Measurements from ENCODE around the gene PGLYRP4.
"Not testable (repeated sequence)": the region's sequence is repeated elsewhere in the genome, so short reads cannot be mapped to it uniquely, and the experiment has no call there.

The PGLYRP4 gene

GRCh38 chr1:153337980-153338853 lies 10.4 kb downstream of the PGLYRP4 start:
- DNase-seq (ENCODE audit: low read depth): no peak

GRCh38 chr1:153336650-153337049 lies 12.0 kb downstream of the PGLYRP4 start:
- no peak for DNase-seq (ENCODE audit: low read depth)

DNA sequence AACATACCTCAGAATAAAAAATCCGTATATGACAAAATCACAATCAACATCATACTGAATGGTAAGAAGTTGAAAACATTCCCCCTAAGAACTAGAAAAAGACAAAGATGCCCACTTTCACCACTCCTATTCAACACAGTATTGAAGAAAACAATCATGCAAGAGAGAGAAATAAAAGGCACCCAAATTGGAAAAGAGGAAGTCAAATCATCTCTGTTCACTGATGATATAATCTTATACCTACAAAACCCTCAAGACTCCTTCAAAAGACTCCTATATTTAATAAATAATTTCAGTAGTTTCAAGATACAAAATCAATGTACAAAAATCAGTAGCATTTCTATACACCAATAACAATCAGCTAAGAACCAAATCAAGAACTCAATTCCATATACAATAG lies 14.7 kb downstream of the PGLYRP4 start:
- DNase-seq (ENCODE audit: low read depth): no peak

- no peak for DNase-seq (ENCODE audit: low read depth)
Observed at GRCh38 chr1:153324912-153325311, 23.7 kb downstream of the PGLYRP4 start.

- no peak for DNase-seq (ENCODE audit: low read depth)
Observed at GRCh38 chr1:153322568-153322967, 26.1 kb downstream of the PGLYRP4 start.

GRCh38 chr1:153318145-153318544 lies 30.5 kb downstream of the PGLYRP4 start:
- DNase-seq (ENCODE audit: low read depth): not testable (repeated sequence)

GRCh38 chr1:153316013-153316412 lies 32.6 kb downstream of the PGLYRP4 start:
- not testable (repeated sequence) for DNase-seq (ENCODE audit: low read depth)

GRCh38 chr1:153314388-153314787 lies 34.3 kb downstream of the PGLYRP4 start:
- not testable (repeated sequence) for DNase-seq (ENCODE audit: low read depth)

- DNase-seq (ENCODE audit: low read depth): no peak
Observed at GRCh38 chr1:153313288-153313687, 35.4 kb downstream of the PGLYRP4 start.

DNA sequence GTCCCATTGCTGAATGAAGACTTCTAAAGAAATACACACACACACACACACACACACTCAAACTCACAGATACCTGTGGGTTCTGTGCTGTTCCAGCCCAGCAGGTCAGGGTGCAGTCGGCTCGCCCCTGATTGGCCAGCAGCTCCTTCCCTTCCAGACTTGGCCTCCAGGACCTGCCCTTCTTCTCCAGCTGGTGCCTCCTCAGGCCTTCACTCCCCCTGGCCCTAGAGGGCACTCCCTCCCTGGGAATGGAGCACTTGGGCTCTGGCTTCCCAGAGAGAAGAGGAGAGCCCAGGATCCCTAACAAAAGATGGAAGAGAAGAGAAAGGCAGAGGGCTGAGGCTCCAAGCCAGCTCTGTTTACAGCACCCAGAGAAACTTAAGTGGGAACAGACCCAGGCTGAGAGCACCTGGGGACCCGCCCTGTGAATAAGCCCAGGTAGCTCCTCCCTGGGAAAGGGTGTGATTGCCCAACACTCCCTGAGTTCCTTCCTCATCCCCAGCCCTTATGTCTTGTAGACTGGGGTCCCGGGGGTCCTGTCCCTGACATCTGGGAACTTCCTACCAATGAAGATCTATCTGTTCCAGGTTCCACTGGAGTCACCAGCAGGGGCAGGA lies 36.0 kb downstream of the PGLYRP4 start, which contains the start of gene PGLYRP3:
Gene PGLYRP3 (minus strand): TSS at position 383 of the 617 bp plus-strand sequence. CDS start 2,287 bp downstream, outside the sequence.
- no peak for DNase-seq (ENCODE audit: low read depth)

DNA sequence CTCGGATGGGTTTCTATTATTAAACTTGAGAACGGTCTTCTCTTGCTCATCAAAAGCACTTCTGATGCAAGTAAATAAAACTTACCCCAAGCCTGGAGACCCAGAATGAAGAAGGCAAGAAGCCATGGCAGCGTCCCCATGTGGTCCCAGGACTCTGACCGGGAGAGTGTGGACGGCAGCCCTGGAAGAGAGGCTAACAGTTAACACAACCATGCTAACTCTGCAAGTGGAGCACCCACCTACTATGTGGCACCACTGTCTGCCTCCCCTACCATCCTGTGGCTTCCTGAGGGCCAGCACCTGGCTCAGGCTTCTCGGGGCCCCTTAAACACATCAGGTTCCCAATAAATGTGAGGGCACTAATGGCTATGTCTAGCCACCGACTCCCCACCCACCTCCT lies 38.1 kb downstream of the PGLYRP4 start:
- no peak for DNase-seq (ENCODE audit: low read depth)

DNA sequence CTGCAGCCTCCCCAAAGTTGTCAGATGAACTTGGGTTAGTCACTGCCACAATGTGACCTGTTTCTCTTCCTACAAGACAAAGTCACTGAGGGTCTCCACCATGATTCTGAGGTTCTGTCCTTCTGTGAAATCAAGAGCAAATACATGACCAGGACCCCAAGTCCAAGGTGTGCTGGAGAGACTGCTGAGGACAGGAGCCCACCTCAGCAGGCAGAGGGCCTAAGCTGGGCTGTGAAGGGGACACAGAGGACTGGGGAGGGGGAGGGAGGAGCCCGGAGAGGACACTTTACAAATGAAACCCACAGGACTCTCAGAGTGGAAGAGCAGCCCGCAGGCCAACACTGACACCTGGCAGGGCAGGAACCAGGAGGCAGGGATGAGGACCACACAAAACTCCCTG lies 39.2 kb downstream of the PGLYRP4 start:
- no peak for DNase-seq (ENCODE audit: low read depth)

GRCh38 chr1:153308540-153308939 lies 40.1 kb downstream of the PGLYRP4 start:
- no peak for DNase-seq (ENCODE audit: low read depth)

GRCh38 chr1:153307221-153307600 lies 41.4 kb downstream of the PGLYRP4 start:
- no peak for DNase-seq (ENCODE audit: low read depth)

GRCh38 chr1:153306303-153307220 lies 42.1 kb downstream of the PGLYRP4 start:
- DNase-seq (ENCODE audit: low read depth): no peak

GRCh38 chr1:153305682-153306081 lies 43.0 kb downstream of the PGLYRP4 start:
- DNase-seq (ENCODE audit: low read depth): no peak

- DNase-seq (ENCODE audit: low read depth): no peak
Observed at GRCh38 chr1:153302308-153302707, 46.3 kb downstream of the PGLYRP4 start.

DNA sequence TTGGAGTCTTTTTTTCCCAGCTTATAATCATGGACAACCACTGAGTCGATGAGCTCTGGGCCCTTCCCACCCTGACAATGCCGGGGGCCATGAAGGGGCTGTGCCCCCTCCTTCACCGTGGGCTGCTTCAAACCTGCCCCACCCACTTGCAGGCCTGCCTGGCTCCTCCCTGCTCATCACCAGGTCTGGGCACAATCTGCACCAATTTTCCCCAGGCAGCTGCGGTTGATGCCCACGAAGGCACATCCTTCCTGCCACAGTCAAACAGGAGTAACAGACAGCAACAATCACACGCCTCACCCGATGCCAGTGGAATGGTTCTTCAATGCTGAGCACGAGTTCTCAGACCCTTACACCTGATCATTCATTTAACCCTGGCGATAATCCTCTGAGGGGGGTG lies 54.8 kb downstream of the PGLYRP4 start:
- no peak for DNase-seq (ENCODE audit: low read depth)

DNA sequence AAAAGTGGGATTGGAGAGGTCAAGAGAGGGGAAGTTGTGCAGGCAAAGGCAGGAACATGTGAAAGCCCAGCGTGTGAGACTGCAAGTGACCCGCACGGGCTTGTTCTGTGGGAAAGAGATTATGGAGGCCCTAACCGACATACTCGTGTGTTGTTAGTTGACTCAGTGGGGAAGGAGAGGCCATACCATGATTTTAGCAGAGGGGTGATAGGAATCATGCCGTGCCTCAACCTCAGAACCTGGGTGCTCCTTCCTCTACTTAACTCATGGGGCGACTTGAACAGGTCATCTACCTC lies 55.2 kb downstream of the PGLYRP4 start:
- no peak for DNase-seq (ENCODE audit: low read depth)

- no peak for DNase-seq (ENCODE audit: low read depth)
Observed at GRCh38 chr1:153292740-153293479, 55.7 kb downstream of the PGLYRP4 start.

GRCh38 chr1:153292185-153292584 lies 56.5 kb downstream of the PGLYRP4 start:
- DNase-seq (ENCODE audit: low read depth): no peak

- no peak for DNase-seq (ENCODE audit: low read depth)
Observed at GRCh38 chr1:153291514-153291913, 57.1 kb downstream of the PGLYRP4 start.
